Activated CD8-positive, alpha-beta T cell treated with anti-CD3 and anti-CD28 coated beads, Interleukin-2, amount 10 ng/mL, durations not matched to agents 7 days and 5 days (primary cell): ENCODE measurements around the gene KCTD19. TPM values are rescaled to one million over a fixed set of nuclear protein-coding genes. Genes with fewer than 3 reads are reported as not detected.

Experiments used
- ATAC-seq: fragments of 150-1000 bp; cut with Tn5 transposase; one replicate; pipeline ENCODE4 v1.10.0; 2021; ENCODE audit warnings: moderate library complexity
- CTCF ChIA-PET: fragments of 350-600 bp; sonication (Branson Sonifier 250); formaldehyde crosslinking; loops from one replicate; lab custom pipeline; 2021; ENCODE audit warnings: antibody characterized with exemption; lab: Charles Lee
- POLR2A ChIA-PET: fragments of 350-600 bp; sonication (Branson Sonifier 250); formaldehyde crosslinking; loops from one replicate; lab custom pipeline; 2021; ENCODE audit warnings: antibody characterized with exemption; lab: Charles Lee
- DNase-seq: peaks from one replicate; pipeline ENCODE4 v3.0.0-alpha.2; 2020
- H3K27ac Mint-ChIP-seq: one replicate; pipeline ENCODE4 v1.8.0; 2021; ENCODE audit warnings: mild to moderate bottlenecking, mixed read lengths
- H3K27me3 Mint-ChIP-seq: one replicate; pipeline ENCODE4 v1.8.0; 2021; ENCODE audit warnings: low read depth, mixed read lengths
- H3K36me3 Mint-ChIP-seq: one replicate; pipeline ENCODE4 v1.8.0; 2021; ENCODE audit warnings: low read depth, mixed read lengths
- H3K4me1 Mint-ChIP-seq: one replicate; pipeline ENCODE4 v1.8.0; 2021; ENCODE audit warnings: low read depth, mixed read lengths
- H3K4me3 Mint-ChIP-seq: one replicate; pipeline ENCODE4 v1.8.0; 2021; ENCODE audit warnings: mild to moderate bottlenecking, mixed read lengths
- H3K9me3 Mint-ChIP-seq: one replicate; pipeline ENCODE4 v1.8.0; 2022; ENCODE audit warnings: mixed read lengths; ENCODE audit not compliant: insufficient read depth
- total RNA-seq, 2 experiments: library from RNA; stranded (reverse); gene quantifications; one replicate each; pipeline ENCODE4 v1.2.3, GENCODE V29; 2021

KCTD19 gene
- total RNA-seq, 2 experiments from 2014 or later, result 0.65 to 1.1 TPM

GRCh38 chr16:67317853-67318252 is 8.7 kb downstream of the KCTD19 start:
- Mint-ChIP-seq H3K27ac (no peak overlapping the region), H3K4me3 (no peak overlapping the region), H3K27me3 (peaks cover 12% of the 10 kb centered on the region), H3K36me3 (no peaks in the 10 kb centered on the region), H3K9me3 (no peaks in the 10 kb centered on the region), H3K4me1 (no peaks in the 10 kb centered on the region)
- ChIA-PET CTCF (no interaction called here), POLR2A (no interaction called here)
- DNase-seq (no peak), ATAC-seq (no peak)

GRCh38 chr16:67312719-67313118 is 13.8 kb downstream of the KCTD19 start:
- Mint-ChIP-seq H3K27ac (no peak overlapping the region), H3K27me3 (no peaks in the 10 kb centered on the region), H3K36me3 (no peaks in the 10 kb centered on the region), H3K4me1 (peaks cover 23% of the 10 kb centered on the region), H3K4me3 (no peak overlapping the region), H3K9me3 (no peaks in the 10 kb centered on the region)
- no peak for ATAC-seq
- ChIA-PET CTCF (interaction anchor here (0.7 to 2.7 kb wide), 3 partner anchors 13 to 28 kb away, joined by 3 to 17 read pairs (median 5); partner anchors contain the start of genes KCTD19 and LRRC36), POLR2A (no interaction called here)
- no peak for DNase-seq

- POLR2A ChIA-PET, result interaction anchor here (0.6 kb wide), 1 partner anchor 13 kb away, joined by 3 read pairs; no protein-coding TSS in a partner anchor
- H3K9me3 Mint-ChIP-seq, result no peaks in the 10 kb centered on the region
- CTCF ChIA-PET, result interaction anchor here (0.7 to 2.7 kb wide), 4 partner anchors 14 to 154 kb away, joined by 3 to 17 read pairs (median 5); partner anchors contain the start of genes KCTD19 and LRRC36
- no peaks in the 10 kb centered on the region for H3K27me3 Mint-ChIP-seq
- peak; percentile 94 for ATAC-seq
- H3K4me3 Mint-ChIP-seq, result no peak overlapping the region
- no peaks in the 10 kb centered on the region for H3K36me3 Mint-ChIP-seq
- H3K27ac Mint-ChIP-seq, result peak overlapping the region; percentile 76
- H3K4me1 Mint-ChIP-seq, result peaks cover 23% of the 10 kb centered on the region
- peak; percentile 72 for DNase-seq
Observed at GRCh38 chr16:67311607-67312488, 14.7 kb downstream of the KCTD19 start.

- ChIA-PET POLR2A (no interaction called here), CTCF (interaction anchor here (2.7 kb wide), 1 partner anchor 16 kb away, joined by 17 read pairs; the partner anchor contains the start of genes KCTD19 and LRRC36)
- Mint-ChIP-seq H3K27ac (no peak overlapping the region), H3K4me1 (peaks cover 23% of the 10 kb centered on the region), H3K36me3 (no peaks in the 10 kb centered on the region), H3K9me3 (no peaks in the 10 kb centered on the region), H3K27me3 (peaks cover 3% of the 10 kb centered on the region), H3K4me3 (no peak overlapping the region)
- ATAC-seq, result no peak
- DNase-seq, result no peak
Observed at GRCh38 chr16:67310561-67310960, 16.0 kb downstream of the KCTD19 start.

- Mint-ChIP-seq H3K27me3 (peaks cover 3% of the 10 kb centered on the region), H3K4me1 (peaks cover 3% of the 10 kb centered on the region), H3K27ac (no peak overlapping the region), H3K4me3 (no peak overlapping the region), H3K9me3 (no peaks in the 10 kb centered on the region), H3K36me3 (no peaks in the 10 kb centered on the region)
- CTCF ChIA-PET, result no interaction called here
- DNase-seq, result no peak
- POLR2A ChIA-PET, result no interaction called here
- ATAC-seq, result no peak
Observed at GRCh38 chr16:67305216-67306071, 21.1 kb downstream of the KCTD19 start.

GRCh38 chr16:67304020-67304419 is 22.5 kb downstream of the KCTD19 start:
- DNase-seq (no peak), ATAC-seq (no peak)
- Mint-ChIP-seq H3K27me3 (peaks cover 3% of the 10 kb centered on the region), H3K36me3 (no peaks in the 10 kb centered on the region), H3K9me3 (no peaks in the 10 kb centered on the region), H3K27ac (no peak overlapping the region), H3K4me3 (no peak overlapping the region), H3K4me1 (peaks cover 3% of the 10 kb centered on the region)
- ChIA-PET POLR2A (interaction anchor here (0.7 kb wide), 1 partner anchor 870 kb away, joined by 3 read pairs; no protein-coding TSS in a partner anchor), CTCF (interaction anchor here (0.6 kb wide), 1 partner anchor 15 kb away, joined by 3 read pairs; no protein-coding TSS in a partner anchor)

GRCh38 chr16:67302970-67303369 is 23.6 kb downstream of the KCTD19 start:
- CTCF ChIA-PET, result interaction anchor here (1.2 kb wide), 1 partner anchor 13 kb away, joined by 3 read pairs; no protein-coding TSS in a partner anchor
- H3K27ac Mint-ChIP-seq, result no peak overlapping the region

GRCh38 chr16:67302076-67302475 is 24.5 kb downstream of the KCTD19 start:
- Mint-ChIP-seq H3K36me3 (no peaks in the 10 kb centered on the region), H3K9me3 (no peaks in the 10 kb centered on the region), H3K4me1 (no peaks in the 10 kb centered on the region), H3K4me3 (no peak overlapping the region), H3K27me3 (peaks cover 8% of the 10 kb centered on the region), H3K27ac (no peak overlapping the region)
- no peak for ATAC-seq
- CTCF ChIA-PET, result interaction anchor here (1.1 to 1.2 kb wide), 2 partner anchors 14 to 98 kb away, joined by 3 read pairs; no protein-coding TSS in a partner anchor
- POLR2A ChIA-PET, result no interaction called here
- DNase-seq, result no peak

More at GRCh38 chr16:67302970-67303369, 23.6 kb downstream of the KCTD19 start:
- no peaks in the 10 kb centered on the region for H3K36me3 Mint-ChIP-seq
- no peaks in the 10 kb centered on the region for H3K9me3 Mint-ChIP-seq
- POLR2A ChIA-PET, result no interaction called here
- H3K4me3 Mint-ChIP-seq, result no peak overlapping the region
- peaks cover 5% of the 10 kb centered on the region for H3K27me3 Mint-ChIP-seq
- no peaks in the 10 kb centered on the region for H3K4me1 Mint-ChIP-seq
- DNase-seq (no peak), ATAC-seq (no peak)

GRCh38 chr16:67301080-67301782 is 25.3 kb downstream of the KCTD19 start:
- Mint-ChIP-seq H3K9me3 (no peaks in the 10 kb centered on the region), H3K36me3 (no peaks in the 10 kb centered on the region), H3K4me1 (no peaks in the 10 kb centered on the region), H3K27ac (no peak overlapping the region), H3K4me3 (no peak overlapping the region), H3K27me3 (peaks cover 8% of the 10 kb centered on the region)
- ATAC-seq (no peak), DNase-seq (no peak)
- ChIA-PET POLR2A (no interaction called here), CTCF (interaction anchor here (1.1 kb wide), 1 partner anchor 98 kb away, joined by 3 read pairs; no protein-coding TSS in a partner anchor)

GRCh38 chr16:67299269-67299668 is 27.3 kb downstream of the KCTD19 start:
- Mint-ChIP-seq H3K27me3 (peaks cover 4% of the 10 kb centered on the region), H3K4me3 (no peak overlapping the region), H3K36me3 (no peaks in the 10 kb centered on the region), H3K27ac (no peak overlapping the region), H3K4me1 (no peaks in the 10 kb centered on the region), H3K9me3 (no peaks in the 10 kb centered on the region)
- no peak for ATAC-seq
- CTCF ChIA-PET, result no interaction called here
- no peak for DNase-seq
- POLR2A ChIA-PET, result no interaction called here

- H3K4me3 Mint-ChIP-seq, result no peak overlapping the region
- no peaks in the 10 kb centered on the region for H3K36me3 Mint-ChIP-seq
- no peaks in the 10 kb centered on the region for H3K9me3 Mint-ChIP-seq
- H3K4me1 Mint-ChIP-seq, result no peaks in the 10 kb centered on the region
- no peak for ATAC-seq
- CTCF ChIA-PET, result no interaction called here
- DNase-seq, result no peak
- H3K27ac Mint-ChIP-seq, result no peak overlapping the region
- peaks cover 4% of the 10 kb centered on the region for H3K27me3 Mint-ChIP-seq
- POLR2A ChIA-PET, result no interaction called here
Observed at GRCh38 chr16:67298277-67298676, 28.3 kb downstream of the KCTD19 start.
